Breast epithelium (tissue), 3 donors: Measurements from ENCODE around the gene ZNF148.

Experiments
- POLR2A ChIP-seq: fragments of 450-650 bp; IDR thresholded peaks from one replicate; pipeline ENCODE4 v1.6.1; 2016; ENCODE audit warnings: antibody characterized with exemption, mild to moderate bottlenecking, moderate library complexity
- POLR2AphosphoS5 ChIP-seq, 3 donors: sonication (generic); formaldehyde crosslinking; IDR thresholded peaks; one replicate each; pipeline ENCODE4 v1.6.1; 2017; ENCODE audit warnings: antibody characterized with exemption in 3 of 3
- TF ChIP-seq, protein P1 (sequence below), 3 donors: fragments of 450-650 bp; IDR thresholded peaks; one replicate each; pipeline ENCODE4 v1.5.1; 2016 to 2017; ENCODE audit warnings: antibody characterized with exemption in 3 of 3, mild to moderate bottlenecking in 3 of 3, moderate library complexity in 3 of 3

DNA sequence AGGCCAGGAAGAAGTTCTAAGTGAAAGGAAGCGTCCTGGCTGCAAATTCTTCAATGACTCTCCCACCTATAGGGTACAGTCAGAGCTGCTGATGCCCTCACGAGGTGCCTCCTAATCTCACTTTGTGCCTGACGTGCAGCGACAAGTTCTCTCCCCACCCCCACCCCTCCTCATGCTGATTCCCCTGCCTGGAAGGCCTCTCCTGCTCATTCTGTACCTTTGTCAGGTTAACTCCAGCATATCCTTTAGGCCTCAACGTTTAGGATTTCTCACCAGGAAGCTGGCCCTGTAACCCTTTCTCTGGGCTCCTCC lies 187.6 kb downstream of the ZNF148 start:
- TF ChIP-seq, protein P1, sequence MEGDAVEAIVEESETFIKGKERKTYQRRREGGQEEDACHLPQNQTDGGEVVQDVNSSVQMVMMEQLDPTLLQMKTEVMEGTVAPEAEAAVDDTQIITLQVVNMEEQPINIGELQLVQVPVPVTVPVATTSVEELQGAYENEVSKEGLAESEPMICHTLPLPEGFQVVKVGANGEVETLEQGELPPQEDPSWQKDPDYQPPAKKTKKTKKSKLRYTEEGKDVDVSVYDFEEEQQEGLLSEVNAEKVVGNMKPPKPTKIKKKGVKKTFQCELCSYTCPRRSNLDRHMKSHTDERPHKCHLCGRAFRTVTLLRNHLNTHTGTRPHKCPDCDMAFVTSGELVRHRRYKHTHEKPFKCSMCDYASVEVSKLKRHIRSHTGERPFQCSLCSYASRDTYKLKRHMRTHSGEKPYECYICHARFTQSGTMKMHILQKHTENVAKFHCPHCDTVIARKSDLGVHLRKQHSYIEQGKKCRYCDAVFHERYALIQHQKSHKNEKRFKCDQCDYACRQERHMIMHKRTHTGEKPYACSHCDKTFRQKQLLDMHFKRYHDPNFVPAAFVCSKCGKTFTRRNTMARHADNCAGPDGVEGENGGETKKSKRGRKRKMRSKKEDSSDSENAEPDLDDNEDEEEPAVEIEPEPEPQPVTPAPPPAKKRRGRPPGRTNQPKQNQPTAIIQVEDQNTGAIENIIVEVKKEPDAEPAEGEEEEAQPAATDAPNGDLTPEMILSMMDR (IDR thresholded peaks at IDR 0.05), result no peak
- no peak for TF ChIP-seq POLR2AphosphoS5 (IDR thresholded peaks at IDR 0.05)
- no peak for TF ChIP-seq POLR2A
